A549 treated with CORT108297 at 1 μM for 4 hours (cell line): ENCODE measurements around the gene KRTAP5-3. TPM values are rescaled to one million over a fixed set of nuclear protein-coding genes. Genes with fewer than 3 reads are reported as not detected.

Experiments
- total RNA-seq: library from RNA; stranded (reverse); fragments of 200-300 nt; extraction: Qiagen RNA extraction; gene quantifications from 5 replicates; pipeline ENCODE4 v1.2.3, GENCODE V29; 2022

The KRTAP5-3 gene, protein sequence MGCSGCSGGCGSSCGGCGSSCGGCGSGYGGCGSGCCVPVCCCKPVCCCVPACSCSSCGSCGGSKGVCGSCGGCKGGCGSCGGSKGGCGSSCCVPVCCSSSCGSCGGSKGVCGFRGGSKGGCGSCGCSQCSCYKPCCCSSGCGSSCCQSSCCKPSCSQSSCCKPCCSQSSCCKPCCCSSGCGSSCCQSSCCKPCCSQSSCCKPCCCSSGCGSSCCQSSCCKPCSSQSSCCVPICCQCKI
- total RNA-seq = not detected in 5 replicates

GRCh38 chr11:1608363-1608762 lies at the start of gene KRTAP5-3:
Gene KRTAP5-3, minus strand, starts transcription at chr11:1608463. Its CDS starts 78 bp downstream, at chr11:1608385.

DNA sequence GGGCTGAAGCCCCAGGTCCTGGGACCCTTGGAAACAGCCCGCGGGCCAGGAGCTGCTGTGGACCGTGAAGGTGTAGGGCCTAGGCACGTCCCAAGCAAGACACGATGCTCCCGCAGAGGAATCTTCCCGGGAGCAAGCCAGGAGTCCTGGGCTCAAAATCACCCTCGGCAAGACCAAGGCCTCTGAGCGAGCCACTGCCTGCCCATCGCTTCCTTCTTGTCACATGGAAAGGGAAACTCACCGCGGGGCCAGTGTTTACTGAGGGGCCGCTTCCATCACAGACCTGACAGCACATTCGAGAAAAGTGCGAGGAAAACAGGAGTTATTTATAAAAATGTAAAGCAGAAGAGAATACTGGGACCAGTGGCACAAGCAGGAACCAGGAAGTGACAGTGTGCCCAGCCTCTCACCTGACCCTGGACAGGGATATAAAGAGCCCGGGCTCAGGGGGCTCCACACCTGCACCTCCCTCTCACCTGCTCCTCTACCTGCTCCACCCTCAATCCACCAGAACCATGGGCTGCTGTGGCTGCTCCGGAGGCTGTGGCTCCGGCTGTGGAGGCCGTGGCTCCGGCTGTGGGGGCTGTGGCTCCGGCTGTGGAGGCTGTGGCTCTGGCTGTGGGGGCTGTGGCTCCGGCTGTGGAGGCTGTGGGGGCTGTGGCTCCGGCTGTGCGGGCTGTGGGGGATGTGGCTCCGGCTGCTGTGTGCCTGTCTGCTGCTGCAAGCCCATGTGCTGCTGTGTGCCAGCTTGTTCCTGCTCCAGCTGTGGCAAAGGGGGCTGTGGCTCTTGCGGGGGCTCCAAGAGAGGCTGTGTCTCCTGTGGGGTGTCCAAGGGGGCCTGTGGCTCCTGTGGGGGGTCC lies 21.3 kb upstream of the KRTAP5-3 start, which contains the start of gene KRTAP5-5:
Gene KRTAP5-5, plus strand, starts transcription at position 450 of the 860 bp plus-strand sequence. Its CDS starts 66 bp downstream, at position 516.

DNA sequence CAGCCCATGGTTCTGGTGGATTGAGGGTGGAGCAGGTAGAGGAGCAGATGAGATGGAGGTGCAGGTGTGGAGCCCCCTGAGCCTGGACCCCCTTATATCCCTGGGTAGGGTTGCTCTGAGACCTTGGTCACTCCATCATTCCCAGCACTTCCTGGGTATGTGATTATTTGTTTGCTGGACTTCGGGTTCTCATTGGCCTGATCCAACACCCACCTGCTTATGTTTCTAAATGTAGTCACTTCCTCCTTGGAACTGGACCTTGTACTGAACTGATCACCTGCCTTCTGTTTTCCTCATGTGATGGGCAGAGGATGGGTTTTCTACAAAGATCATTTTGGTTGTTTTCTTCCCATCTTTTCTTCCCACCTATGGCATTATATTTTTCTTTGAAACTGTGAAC lies 13.8 kb upstream of the KRTAP5-3 start, which contains the start of gene KRTAP5-4:
Gene KRTAP5-4, minus strand, starts transcription at position 53 of the 400 bp plus-strand sequence. Its CDS starts 45 bp downstream, at position 8.

GRCh38 chr11:1597994-1598380 lies 10.3 kb downstream of the KRTAP5-3 start, which contains the start of gene KRTAP5-2:
Gene KRTAP5-2, minus strand, starts transcription at chr11:1598294. Its CDS starts 44 bp downstream, at chr11:1598250.

DNA sequence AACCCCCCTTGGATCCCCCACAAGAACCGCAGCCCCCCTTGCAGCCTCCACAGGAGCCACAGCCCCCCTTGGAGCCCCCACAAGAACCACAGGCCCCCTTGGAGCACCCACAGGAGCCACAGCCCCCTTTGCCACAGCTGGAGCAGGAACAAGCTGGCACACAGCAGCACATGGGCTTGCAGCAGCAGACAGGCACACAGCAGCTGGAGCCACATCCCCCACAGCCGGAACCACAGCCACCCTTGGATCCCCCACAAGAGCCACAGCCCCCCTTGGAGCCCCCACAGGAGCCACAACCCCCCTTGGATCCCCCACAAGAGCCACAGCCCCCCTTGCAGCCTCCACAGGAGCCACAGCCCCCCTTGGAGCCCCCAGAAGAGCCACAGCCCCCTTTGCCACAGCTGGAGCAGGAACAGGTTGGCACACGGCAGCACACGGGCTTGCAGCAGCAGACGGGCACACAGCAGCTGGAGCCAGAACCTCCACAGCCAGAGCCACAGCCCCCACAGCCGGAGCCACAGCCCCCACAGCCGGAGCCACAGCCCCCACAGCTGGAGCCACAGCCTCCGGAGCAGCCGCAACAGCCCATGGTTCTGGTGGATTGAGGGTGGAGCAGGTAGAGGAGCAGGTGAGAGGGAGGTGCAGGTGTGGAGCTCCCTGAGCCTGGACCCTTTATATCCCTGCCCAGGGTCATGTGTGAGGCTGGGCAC lies 23.4 kb downstream of the KRTAP5-3 start, which contains the start of gene KRTAP5-1:
Gene KRTAP5-1, minus strand, starts transcription at position 623 of the 710 bp plus-strand sequence. Its CDS starts 34 bp downstream, at position 589.

GRCh38 chr11:1572197-1573076 lies 35.8 kb downstream of the KRTAP5-3 start, which contains the start of gene DUSP8:
Gene DUSP8, minus strand, starts transcription at chr11:1572271. Its CDS starts 6,445 bp downstream, at chr11:1565826.

Other genes starting within 250 kb of the KRTAP5-3 start
- gene BRSK2, start 218.5 kb downstream of the KRTAP5-3 start, total RNA-seq = 5.4 to 8.3 TPM (median 6.9 TPM) in 5 replicates
- gene MOB2, start 121.7 kb downstream of the KRTAP5-3 start, total RNA-seq = 38.4 to 47.8 TPM (median 46.6 TPM) in 5 replicates
- gene DUSP8, start 36.2 kb downstream of the KRTAP5-3 start, total RNA-seq = 1.2 to 2.5 TPM (median 1.3 TPM) in 5 replicates
- gene KRTAP5-1, start 23.2 kb downstream of the KRTAP5-3 start, total RNA-seq = not detected in 5 replicates
- gene KRTAP5-2, start 10.2 kb downstream of the KRTAP5-3 start, total RNA-seq = not detected in 5 replicates
- not detected in 5 replicates for gene KRTAP5-4, start 13.7 kb upstream of the KRTAP5-3 start, total RNA-seq
- gene KRTAP5-5, start 21.3 kb upstream of the KRTAP5-3 start, total RNA-seq = not detected in 5 replicates
- gene KRTAP5-6, start 88.7 kb upstream of the KRTAP5-3 start, total RNA-seq = not detected in 5 replicates
- gene IFITM10, start 142.1 kb upstream of the KRTAP5-3 start, total RNA-seq = 0.54 to 1.3 TPM (median 1.2 TPM) in 5 replicates
- gene CTSD, start 155.5 kb upstream of the KRTAP5-3 start, total RNA-seq = 335 to 563 TPM (median 509 TPM) in 5 replicates
- gene SYT8, start 226.5 kb upstream of the KRTAP5-3 start, total RNA-seq = 0.05 to 0.39 TPM (median 0.06 TPM) in 3 of 5 replicates, not detected in the others
- 0.25 TPM in 1 of 5 replicates, not detected in the others for gene TNNI2, start 230.5 kb upstream of the KRTAP5-3 start, total RNA-seq
- gene LSP1, start 244.6 kb upstream of the KRTAP5-3 start, total RNA-seq = 0.55 to 2.7 TPM (median 1.6 TPM) in 5 replicates